Thoracic aorta (tissue), 2 donors: ENCODE measurements around the gene EXOSC1. TPM values are rescaled to one million over a fixed set of nuclear protein-coding genes. Genes with fewer than 3 reads are reported as not detected.
A peak's percentile ranks its signal among the peaks of the same experiment; 100 is the strongest.

Experiments used
- ATAC-seq: fragments of 150-250 bp; one replicate; pipeline ENCODE4 v1.8.0; 2017; ENCODE audit warnings: low read depth; ENCODE audit not compliant: insufficient number of reproducible peaks, low FRiP score
- DNase-seq: peaks from one replicate; pipeline ENCODE4 v3.0.0-alpha.2; 2020; ENCODE audit warnings: low spot score
- H3K27ac ChIP-seq, 2 donors: fragments of 200-600 bp; sonication (generic); 1 replicate in 1 of 2; 2 replicates in 1 of 2; pipeline ENCODE4 v1.5.1; 2016; ENCODE audit warnings: mild to moderate bottlenecking in 2 of 2, moderate library complexity in 2 of 2
- H3K27me3 ChIP-seq: fragments of 200-600 bp; sonication (generic); replicated peaks from 2 replicates; pipeline ENCODE4 v1.6.0; 2016; ENCODE audit warnings: mild to moderate bottlenecking; ENCODE audit not compliant: insufficient read depth
- H3K36me3 ChIP-seq: fragments of 200-600 bp; sonication (generic); one replicate; pipeline ENCODE4 v1.5.1; 2016
- H3K4me1 ChIP-seq, 2 donors: fragments of 200-600 bp; sonication (generic); 1 replicate in 1 of 2; 2 replicates in 1 of 2; pipeline versions ENCODE4 v1.5.1 to v1.6.0; 2016; ENCODE audit warnings: low read depth in 2 of 2, mild to moderate bottlenecking in 1 of 2; ENCODE audit not compliant: control insufficient read depth in 1 of 2
- H3K4me3 ChIP-seq: fragments of 200-600 bp; sonication (generic); 2 replicates; pipeline ENCODE4 v1.5.1; 2016; ENCODE audit warnings: mild to moderate bottlenecking
- H3K9me3 ChIP-seq: fragments of 200-600 bp; sonication (generic); 2 replicates; pipeline ENCODE4 v1.5.1; 2016
- total RNA-seq, 2 donors: library from RNA; depleted of rRNA; stranded (reverse); fragments of >200 nt; gene quantifications; one replicate each; pipeline versions ENCODE4 v1.1.0 to v1.2.3, GENCODE V29; 2016
- TF ChIP-seq, protein P1 (sequence below): fragments of 200-600 bp; sonication (generic); IDR thresholded peaks from one replicate; pipeline ENCODE4 v1.5.1; 2019; ENCODE audit warnings: antibody characterized with exemption

Gene EXOSC1
- total RNA-seq, 2 donors from 2014 or later = 23.4 to 38.0 TPM

DNA sequence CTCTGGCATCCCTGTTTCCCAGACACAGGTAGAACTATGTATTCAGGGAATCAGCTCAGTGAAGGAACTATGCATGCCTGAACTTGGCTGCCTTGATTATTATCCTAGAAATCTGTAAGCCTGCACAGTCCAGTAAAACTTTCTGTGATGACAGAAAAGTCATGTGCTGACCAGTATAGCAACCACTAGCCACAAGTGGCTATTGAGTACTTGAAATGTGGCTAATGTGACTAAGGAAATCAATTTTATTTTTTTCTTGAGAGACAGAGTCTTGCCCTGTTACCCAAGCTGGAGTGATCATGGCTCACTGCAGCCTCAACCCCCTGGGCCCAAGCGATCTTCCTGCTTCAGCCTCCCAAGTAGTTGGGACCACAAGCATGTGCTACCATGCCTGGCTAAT, 3.5 kb downstream of the EXOSC1 start:
- H3K4me1 ChIP-seq = peaks cover 11 to 17% of the 10 kb centered on the region in 2 donors
- DNase-seq (no peak), ATAC-seq (no peak)
- no peak overlapping the region for H3K27ac ChIP-seq
- TF ChIP-seq, protein P1, sequence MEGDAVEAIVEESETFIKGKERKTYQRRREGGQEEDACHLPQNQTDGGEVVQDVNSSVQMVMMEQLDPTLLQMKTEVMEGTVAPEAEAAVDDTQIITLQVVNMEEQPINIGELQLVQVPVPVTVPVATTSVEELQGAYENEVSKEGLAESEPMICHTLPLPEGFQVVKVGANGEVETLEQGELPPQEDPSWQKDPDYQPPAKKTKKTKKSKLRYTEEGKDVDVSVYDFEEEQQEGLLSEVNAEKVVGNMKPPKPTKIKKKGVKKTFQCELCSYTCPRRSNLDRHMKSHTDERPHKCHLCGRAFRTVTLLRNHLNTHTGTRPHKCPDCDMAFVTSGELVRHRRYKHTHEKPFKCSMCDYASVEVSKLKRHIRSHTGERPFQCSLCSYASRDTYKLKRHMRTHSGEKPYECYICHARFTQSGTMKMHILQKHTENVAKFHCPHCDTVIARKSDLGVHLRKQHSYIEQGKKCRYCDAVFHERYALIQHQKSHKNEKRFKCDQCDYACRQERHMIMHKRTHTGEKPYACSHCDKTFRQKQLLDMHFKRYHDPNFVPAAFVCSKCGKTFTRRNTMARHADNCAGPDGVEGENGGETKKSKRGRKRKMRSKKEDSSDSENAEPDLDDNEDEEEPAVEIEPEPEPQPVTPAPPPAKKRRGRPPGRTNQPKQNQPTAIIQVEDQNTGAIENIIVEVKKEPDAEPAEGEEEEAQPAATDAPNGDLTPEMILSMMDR = no peak
- no peaks in the 10 kb centered on the region for H3K27me3 ChIP-seq
- H3K4me3 ChIP-seq = no peak overlapping the region
- H3K36me3 ChIP-seq = peaks cover 19% of the 10 kb centered on the region
- no peaks in the 10 kb centered on the region for H3K9me3 ChIP-seq

GRCh38 chr10:97435211-97435610, 10.6 kb downstream of the EXOSC1 start:
- H3K9me3 ChIP-seq = no peaks in the 10 kb centered on the region
- H3K4me3 ChIP-seq = no peak overlapping the region
- H3K27me3 ChIP-seq = no peaks in the 10 kb centered on the region
- TF ChIP-seq, protein P1 = no peak
- H3K36me3 ChIP-seq = peaks cover 68% of the 10 kb centered on the region
- DNase-seq (no peak), ATAC-seq (no peak)
- no peak overlapping the region for H3K27ac ChIP-seq
- no peaks in the 10 kb centered on the region for H3K4me1 ChIP-seq

GRCh38 chr10:97434557-97434956, 11.2 kb downstream of the EXOSC1 start:
- TF ChIP-seq, protein P1 = no peak
- no peak for ATAC-seq

GRCh38 chr10:97434055-97434454, 11.8 kb downstream of the EXOSC1 start:
- TF ChIP-seq, protein P1 = no peak
- Histone ChIP-seq H3K27me3 (no peaks in the 10 kb centered on the region), H3K4me1 (no peaks in the 10 kb centered on the region), H3K4me3 (no peak overlapping the region), H3K27ac (no peak overlapping the region), H3K36me3 (peaks cover 65% of the 10 kb centered on the region), H3K9me3 (no peaks in the 10 kb centered on the region)
- DNase-seq (no peak), ATAC-seq (no peak)

More at GRCh38 chr10:97434557-97434956, 11.2 kb downstream of the EXOSC1 start:
- Histone ChIP-seq H3K27me3 (no peaks in the 10 kb centered on the region), H3K36me3 (peaks cover 68% of the 10 kb centered on the region), H3K9me3 (no peaks in the 10 kb centered on the region), H3K4me1 (no peaks in the 10 kb centered on the region), H3K27ac (no peak overlapping the region), H3K4me3 (no peak overlapping the region)
- DNase-seq = no peak

GRCh38 chr10:97428572-97428981, 17.2 kb downstream of the EXOSC1 start:
- ATAC-seq = no peak
- no peak for DNase-seq
- Histone ChIP-seq H3K4me1 (peaks cover 23 to 31% of the 10 kb centered on the region in 2 donors), H3K9me3 (no peaks in the 10 kb centered on the region), H3K4me3 (peak overlapping the region; percentile 93), H3K27ac (no peak overlapping the region), H3K36me3 (peaks cover 19% of the 10 kb centered on the region), H3K27me3 (no peaks in the 10 kb centered on the region)
- TF ChIP-seq, protein P1 = no peak
